Neutrophil (primary cell): ENCODE measurements around the gene CLASP1.

ENCODE experiments used
- H3K27ac ChIP-seq: fragments of 200-600 bp; sonication (generic); 2 replicates; pipeline ENCODE4 v1.5.1; 2016; ENCODE audit warnings: mild to moderate bottlenecking, moderate library complexity
- H3K27me3 ChIP-seq: fragments of 200-600 bp; sonication (generic); 2 replicates; pipeline ENCODE4 v1.6.0; 2016; ENCODE audit warnings: mild to moderate bottlenecking
- H3K36me3 ChIP-seq: fragments of 200-600 bp; sonication (generic); 2 replicates; pipeline ENCODE4 v1.5.1; 2017
- H3K4me1 ChIP-seq, 2 experiments: fragments of 200-600 bp in 1 of 2; sonication (generic) in 1 of 2; 1 replicate in 1 of 2; 2 replicates in 1 of 2; pipeline versions ENCODE4 v1.5.1 to v1.6.1; 2013 to 2016; ENCODE audit warnings: low read depth in 1 of 2, low read length in 1 of 2, mild to moderate bottlenecking in 1 of 2, moderate library complexity in 1 of 2; ENCODE audit not compliant: control insufficient read depth in 1 of 2, insufficient read depth in 1 of 2
- H3K4me3 ChIP-seq, 2 experiments: fragments of 200-600 bp in 1 of 2; sonication (generic) in 1 of 2; 1 replicate in 1 of 2; 2 replicates in 1 of 2; pipeline ENCODE4 v1.5.1; 2013 to 2016; ENCODE audit warnings: low read depth in 1 of 2, low read length in 1 of 2, mild to moderate bottlenecking in 1 of 2, moderate library complexity in 1 of 2
- H3K9me3 ChIP-seq: fragments of 200-600 bp; sonication (generic); 2 replicates; pipeline ENCODE4 v1.5.1; 2016
- TF ChIP-seq, protein P1 (sequence below): fragments of 200-600 bp; sonication (generic); IDR thresholded peaks from 2 replicates; pipeline ENCODE4 v1.5.1; 2016; ENCODE audit warnings: antibody characterized with exemption

CLASP1 gene

DNA sequence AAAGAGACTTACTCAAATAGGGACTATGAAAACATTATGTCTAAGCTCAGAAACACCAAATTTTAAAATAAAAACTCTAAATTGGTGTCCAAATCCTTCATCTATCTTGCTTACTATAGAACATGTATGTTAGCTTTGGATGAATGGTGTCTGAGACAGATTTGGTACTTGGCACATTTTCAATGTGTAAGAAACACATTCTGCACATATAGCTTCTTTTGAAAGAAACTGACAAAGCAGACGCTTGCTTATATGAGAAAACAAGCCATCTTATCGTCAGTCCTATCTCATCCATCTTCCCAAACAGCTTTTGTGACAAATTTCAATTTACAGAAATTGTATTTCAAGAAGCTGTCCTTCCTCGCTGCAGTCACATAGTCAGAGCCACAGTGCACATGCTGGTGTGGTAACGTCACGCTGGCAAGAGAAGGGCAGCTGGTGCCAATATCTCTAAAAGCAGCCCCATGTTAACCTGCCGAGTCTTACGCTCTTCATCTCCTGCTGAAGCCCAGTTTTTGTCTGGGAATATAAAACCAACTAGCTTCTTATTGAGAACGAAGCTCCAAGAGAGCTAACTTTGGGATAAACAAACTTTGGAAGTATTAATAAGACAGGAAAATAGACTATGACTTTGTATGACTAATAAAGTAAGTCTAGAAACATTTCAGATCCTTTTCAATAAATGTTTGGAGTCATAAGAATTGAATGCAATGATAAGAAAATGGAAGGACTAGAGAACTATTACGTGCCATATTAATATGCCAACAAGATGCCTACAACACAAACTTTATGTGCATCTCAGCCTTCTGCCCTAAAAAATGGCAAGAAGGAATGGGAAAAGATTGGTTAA, 289.3 kb downstream of the CLASP1 start:
- H3K27me3 ChIP-seq, result no peaks in the 10 kb centered on the region
- peaks cover 91% of the 10 kb centered on the region for H3K36me3 ChIP-seq
- TF ChIP-seq, protein P1, sequence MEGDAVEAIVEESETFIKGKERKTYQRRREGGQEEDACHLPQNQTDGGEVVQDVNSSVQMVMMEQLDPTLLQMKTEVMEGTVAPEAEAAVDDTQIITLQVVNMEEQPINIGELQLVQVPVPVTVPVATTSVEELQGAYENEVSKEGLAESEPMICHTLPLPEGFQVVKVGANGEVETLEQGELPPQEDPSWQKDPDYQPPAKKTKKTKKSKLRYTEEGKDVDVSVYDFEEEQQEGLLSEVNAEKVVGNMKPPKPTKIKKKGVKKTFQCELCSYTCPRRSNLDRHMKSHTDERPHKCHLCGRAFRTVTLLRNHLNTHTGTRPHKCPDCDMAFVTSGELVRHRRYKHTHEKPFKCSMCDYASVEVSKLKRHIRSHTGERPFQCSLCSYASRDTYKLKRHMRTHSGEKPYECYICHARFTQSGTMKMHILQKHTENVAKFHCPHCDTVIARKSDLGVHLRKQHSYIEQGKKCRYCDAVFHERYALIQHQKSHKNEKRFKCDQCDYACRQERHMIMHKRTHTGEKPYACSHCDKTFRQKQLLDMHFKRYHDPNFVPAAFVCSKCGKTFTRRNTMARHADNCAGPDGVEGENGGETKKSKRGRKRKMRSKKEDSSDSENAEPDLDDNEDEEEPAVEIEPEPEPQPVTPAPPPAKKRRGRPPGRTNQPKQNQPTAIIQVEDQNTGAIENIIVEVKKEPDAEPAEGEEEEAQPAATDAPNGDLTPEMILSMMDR, result no peak
- no peaks in the 10 kb centered on the region for H3K4me1 ChIP-seq
- H3K27ac ChIP-seq, result no peak overlapping the region
- no peaks in the 10 kb centered on the region for H3K9me3 ChIP-seq
- H3K4me3 ChIP-seq, result no peak overlapping the region

- H3K9me3 ChIP-seq, result no peaks in the 10 kb centered on the region
- H3K4me3 ChIP-seq, result no peak overlapping the region
- TF ChIP-seq, protein P1, result no peak
- H3K36me3 ChIP-seq, result peaks cover 92% of the 10 kb centered on the region
- no peak overlapping the region for H3K27ac ChIP-seq
- H3K27me3 ChIP-seq, result no peaks in the 10 kb centered on the region
- no peaks in the 10 kb centered on the region for H3K4me1 ChIP-seq
These were observed 290.1 kb downstream of the CLASP1 start for GRCh38 chr2:121359170-121359569.

GRCh38 chr2:121358291-121358690, 291.0 kb downstream of the CLASP1 start:
- H3K27ac ChIP-seq, result no peak overlapping the region
- H3K4me1 ChIP-seq, result no peaks in the 10 kb centered on the region
- H3K4me3 ChIP-seq, result no peak overlapping the region
- H3K27me3 ChIP-seq, result no peaks in the 10 kb centered on the region
- peaks cover 92% of the 10 kb centered on the region for H3K36me3 ChIP-seq
- H3K9me3 ChIP-seq, result no peaks in the 10 kb centered on the region
- TF ChIP-seq, protein P1, result no peak

- TF ChIP-seq, protein P1, result no peak
- Histone ChIP-seq H3K36me3 (peaks cover 92% of the 10 kb centered on the region), H3K27me3 (no peaks in the 10 kb centered on the region), H3K27ac (no peak overlapping the region), H3K4me1 (no peaks in the 10 kb centered on the region), H3K4me3 (no peak overlapping the region), H3K9me3 (no peaks in the 10 kb centered on the region)
These were observed 293.1 kb downstream of the CLASP1 start for GRCh38 chr2:121356058-121356640.

DNA sequence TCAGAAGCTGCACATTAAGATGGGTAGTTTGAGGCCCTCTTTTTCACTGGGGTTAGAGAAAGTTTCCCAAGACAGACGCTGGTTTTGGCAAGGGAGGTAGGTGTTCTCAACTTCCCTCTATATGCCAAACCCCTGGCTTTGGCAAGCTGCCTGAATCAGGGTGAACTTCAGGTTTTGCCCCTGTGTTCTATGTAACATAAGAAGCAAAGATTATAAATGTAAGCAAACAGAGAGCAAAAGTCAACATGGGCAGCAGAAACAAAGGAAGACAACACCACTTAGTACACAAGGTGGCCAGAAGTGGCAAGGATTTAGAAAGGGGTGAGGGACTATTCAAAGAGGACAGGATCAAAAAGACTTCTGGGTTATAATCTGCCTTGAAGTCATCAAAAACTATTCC, 293.8 kb downstream of the CLASP1 start:
- Histone ChIP-seq H3K36me3 (peaks cover 92% of the 10 kb centered on the region), H3K9me3 (no peaks in the 10 kb centered on the region)
- TF ChIP-seq, protein P1, result no peak

More for the DNA sequence above, 293.8 kb downstream of the CLASP1 start:
- Histone ChIP-seq H3K4me1 (no peaks in the 10 kb centered on the region), H3K27ac (no peak overlapping the region), H3K27me3 (no peaks in the 10 kb centered on the region), H3K4me3 (no peak overlapping the region)
